GM19468 (cell line): ENCODE measurements around the gene FMO3.

Source experiments
- ATAC-seq: cut with Tn5 transposase; IDR thresholded peaks from one replicate; pipeline ENCODE4 v1.9.1; 2021; ENCODE audit warnings: mild to moderate bottlenecking, moderate library complexity, moderate number of reproducible peaks; ENCODE audit not compliant: unreplicated experiment; ENCODE audit errors: extremely low read depth

The FMO3 gene

DNA sequence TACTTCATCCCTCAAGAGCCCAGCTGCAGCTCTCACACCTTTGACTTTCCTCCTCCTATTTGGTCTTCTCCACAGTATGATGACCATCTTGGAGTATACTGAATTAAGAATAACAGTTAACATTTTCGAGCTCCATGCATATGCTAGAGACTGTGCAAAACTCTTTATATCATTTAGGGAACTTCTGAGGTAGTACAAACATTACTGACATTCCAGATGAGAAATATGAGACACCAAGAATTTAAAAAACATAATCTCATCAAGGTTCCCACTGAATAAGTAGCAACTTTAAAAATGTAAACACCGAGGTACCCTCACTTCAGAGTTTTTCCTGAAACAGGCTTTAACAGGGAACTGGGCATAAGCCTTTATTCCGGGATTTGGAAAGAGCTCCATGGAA lies 22.7 kb downstream of the FMO3 start:
- no peak for ATAC-seq

DNA sequence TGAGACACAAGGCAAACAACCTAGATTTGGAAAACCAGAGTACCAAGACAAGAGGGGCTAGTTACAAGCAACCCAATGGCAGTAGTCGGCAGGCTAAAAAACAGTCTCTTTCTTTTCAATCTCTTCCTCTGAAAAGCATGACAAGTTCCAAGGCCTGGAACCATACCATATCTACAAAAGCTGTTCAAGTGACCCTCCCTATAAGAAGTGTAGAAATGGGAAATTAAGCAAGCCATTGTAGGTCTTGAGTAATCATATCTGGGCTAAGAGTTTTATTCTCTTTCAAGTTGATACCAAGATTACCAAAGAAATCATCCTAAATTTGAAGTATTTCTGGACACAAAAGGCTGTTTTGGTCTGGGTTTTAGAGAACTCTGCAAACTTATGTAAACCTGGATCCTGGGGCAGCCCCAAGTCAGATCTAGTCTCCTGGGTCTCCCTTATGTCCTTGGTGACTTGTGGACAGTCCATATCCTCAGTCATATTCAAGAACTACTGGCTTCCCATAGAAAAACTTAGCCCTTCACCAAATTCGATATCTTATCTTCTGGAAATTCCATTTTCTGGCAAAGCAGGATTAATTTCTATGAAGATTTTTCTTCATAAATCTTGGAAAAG lies 24.7 kb downstream of the FMO3 start:
- no peak for ATAC-seq

DNA sequence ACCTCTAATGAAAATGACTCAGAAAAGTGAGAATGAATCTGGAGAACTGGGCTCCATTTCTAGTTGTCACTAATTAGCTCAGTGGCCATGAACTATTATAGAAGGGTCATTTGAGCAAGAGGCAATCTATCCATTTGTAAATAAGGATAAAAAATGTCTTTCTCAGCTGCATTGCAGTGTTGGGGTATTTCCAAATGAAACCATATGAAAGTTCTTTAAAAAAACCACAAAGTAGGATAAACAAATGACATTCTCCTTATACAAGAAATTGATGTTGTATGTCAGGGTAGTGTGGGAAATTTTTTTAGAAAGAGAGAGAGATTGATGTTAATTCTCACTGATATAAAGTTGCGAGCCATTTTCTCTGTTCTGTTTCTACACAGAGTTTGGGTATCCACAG lies 26.0 kb downstream of the FMO3 start:
- no peak for ATAC-seq

DNA sequence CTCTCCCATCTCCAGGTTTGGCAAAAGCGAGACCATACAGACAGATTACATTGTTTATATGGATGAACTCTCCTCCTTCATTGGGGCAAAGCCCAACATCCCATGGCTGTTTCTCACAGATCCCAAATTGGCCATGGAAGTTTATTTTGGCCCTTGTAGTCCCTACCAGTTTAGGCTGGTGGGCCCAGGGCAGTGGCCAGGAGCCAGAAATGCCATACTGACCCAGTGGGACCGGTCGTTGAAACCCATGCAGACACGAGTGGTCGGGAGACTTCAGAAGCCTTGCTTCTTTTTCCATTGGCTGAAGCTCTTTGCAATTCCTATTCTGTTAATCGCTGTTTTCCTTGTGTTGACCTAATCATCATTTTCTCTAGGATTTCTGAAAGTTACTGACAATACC lies 26.4 kb downstream of the FMO3 start:
- no peak for ATAC-seq

DNA sequence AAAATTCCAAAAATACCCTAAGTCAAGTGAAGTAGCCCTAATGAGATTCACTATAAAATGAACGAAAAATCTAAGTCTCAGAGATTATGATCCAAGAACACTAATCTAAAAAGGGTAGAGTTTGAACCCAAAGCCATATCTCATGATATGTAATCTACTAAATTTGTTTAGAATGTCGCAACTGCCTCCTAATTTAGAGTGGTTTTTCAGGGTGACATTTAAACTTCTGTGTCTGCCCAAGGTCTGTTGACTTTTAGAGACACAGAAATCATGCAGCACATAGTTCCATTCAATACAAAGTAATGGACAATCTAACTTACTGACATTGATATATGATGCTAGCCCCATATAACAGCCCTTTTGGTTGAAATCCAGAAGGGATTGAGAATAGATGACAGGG lies 28.9 kb downstream of the FMO3 start:
- ATAC-seq = no peak

DNA sequence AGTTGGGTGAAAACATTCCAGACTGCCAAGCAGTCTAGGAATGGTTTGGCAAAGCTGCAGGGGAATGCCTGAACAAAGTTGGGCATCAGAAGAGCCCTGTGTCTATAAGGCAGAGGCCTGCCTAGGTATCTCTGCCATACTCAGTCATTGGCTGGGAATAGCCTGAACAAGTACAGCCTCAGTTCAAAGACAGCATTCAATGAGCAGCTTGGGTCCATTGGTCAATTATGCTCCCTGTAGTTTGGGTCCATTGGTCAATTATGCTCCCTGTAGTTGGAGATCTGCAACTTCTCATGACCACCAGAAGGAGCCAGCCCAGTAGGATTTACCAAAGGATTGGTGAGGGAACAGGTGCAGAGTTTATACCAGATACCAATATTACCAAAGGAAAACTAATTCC lies 31.6 kb downstream of the FMO3 start:
- no peak for ATAC-seq

DNA sequence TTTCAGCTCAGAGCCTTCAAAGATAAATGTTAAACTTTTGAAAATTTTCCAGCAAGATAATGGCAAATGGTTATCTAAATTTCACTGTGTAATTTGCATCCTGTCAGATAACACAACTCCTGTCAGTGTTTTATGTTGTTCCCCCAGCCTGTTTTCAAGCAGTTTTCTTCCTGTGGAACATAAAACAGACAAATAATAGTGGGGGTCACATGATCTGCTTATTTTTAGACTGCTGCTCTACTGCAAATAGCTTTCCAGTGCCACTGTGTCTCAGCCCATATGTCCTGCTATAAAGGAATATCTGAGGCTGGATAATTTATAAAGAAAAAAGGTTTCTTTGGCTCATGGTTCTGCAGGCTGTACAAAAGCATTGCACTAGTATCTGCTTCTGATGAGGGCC lies 32.2 kb downstream of the FMO3 start:
- ATAC-seq = no peak

DNA sequence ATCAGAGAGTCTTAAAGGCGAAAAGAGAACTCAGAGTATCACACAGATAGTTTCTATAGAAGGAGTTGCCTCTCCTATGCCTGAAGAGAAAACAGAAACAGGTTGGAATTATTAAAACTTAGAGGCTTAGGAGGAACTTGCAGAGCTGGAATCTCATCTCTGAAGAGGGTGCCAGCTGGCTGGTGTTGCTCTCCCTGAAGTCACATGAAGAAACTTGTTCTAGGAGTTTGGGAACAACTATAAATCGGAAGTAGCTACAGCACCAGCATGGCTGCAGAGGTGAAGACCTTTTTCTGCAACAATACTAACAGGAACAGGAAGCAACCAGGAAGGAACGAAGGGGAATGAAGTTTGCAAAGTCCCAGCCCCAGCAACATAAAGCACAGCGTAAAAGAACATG lies 35.8 kb downstream of the FMO3 start:
- no peak for ATAC-seq

DNA sequence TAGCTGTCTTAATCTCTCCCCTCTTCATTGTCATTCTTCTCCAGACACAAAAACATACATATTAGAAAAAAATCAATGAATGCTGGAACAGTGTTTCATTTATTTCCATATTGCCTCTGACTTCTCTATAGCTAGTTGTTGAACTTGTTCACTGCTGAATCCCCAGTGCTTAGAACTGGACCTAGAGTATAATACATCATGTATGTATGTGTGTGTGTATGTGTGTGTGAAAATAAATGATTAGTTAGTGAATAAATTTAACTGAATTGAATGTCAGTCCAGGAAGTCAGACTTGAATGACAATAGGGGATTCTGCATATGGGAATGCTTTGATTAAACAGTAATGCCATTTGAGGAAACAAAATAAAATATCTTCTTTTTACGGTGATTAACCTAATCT lies 36.4 kb downstream of the FMO3 start:
- no peak for ATAC-seq

DNA sequence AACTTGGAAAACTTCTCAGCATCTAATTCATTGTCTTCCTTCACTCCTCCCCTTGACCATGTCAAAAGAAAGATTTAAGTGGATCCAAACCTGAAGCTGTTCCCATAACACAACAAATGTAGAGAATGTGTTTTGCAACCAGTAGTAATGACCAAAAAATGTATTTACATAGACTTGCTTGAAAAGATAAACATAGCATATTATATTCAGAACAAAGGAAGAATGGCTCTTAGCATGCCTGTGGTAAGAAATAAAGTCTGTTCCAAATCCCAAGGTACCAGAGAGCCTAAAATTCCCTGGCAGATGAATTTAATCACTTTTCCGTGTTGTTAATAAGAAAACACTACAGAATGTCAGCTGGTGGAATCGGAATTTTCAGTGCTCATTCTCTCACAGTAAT lies 36.8 kb downstream of the FMO3 start:
- ATAC-seq = no peak

DNA sequence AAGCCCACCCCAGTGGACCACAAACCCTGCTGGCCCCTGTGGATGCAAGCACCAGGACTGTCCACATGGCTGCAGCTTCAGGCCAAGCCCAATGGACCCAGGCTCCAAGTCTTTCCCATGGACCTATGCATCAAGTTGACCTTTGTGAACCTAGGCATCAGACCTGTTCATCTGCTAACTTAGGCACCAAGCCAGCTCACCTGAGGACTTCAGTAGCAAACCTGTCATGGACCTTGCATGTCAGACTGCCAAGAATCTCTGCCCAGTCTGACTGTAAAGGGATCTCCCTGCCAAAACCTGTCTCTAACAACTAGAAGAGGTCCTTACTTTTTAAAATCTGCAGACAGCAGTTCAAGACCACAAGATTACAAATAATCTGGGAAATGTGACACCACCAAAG lies 37.8 kb downstream of the FMO3 start:
- ATAC-seq = no peak

DNA sequence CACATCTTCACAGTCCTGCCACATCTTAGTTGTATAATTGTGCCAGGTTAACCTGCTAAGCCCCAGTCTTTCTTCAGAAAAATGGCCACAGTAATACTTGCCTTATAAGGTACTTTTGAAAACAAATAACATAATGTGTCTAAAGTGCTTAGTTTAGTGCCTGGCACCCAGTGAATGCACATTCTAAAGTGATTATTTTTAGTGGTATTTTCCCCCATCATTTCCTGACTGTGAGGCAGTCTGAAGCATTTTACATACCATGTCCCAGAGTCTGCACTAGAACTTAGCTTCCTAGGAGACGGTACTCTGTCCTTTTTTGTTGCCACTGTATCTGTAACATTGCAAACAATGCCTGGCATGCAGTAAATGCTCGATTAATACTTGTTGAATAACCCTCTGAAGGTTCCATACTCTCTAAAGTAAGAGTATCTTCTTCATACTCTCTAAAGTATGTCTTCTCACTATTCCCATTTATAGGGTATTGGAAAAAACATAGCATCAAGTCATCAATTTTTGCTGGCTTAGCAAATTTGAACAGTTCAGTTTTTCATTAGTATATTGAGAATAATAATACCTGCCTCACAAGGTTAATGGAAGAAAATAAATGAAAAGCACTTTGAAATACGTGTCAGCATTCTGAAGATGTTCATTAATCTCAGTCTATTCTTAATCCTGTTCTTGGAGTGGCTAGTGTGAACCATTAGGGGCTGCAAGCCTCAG lies 43.7 kb downstream of the FMO3 start:
- no peak for ATAC-seq

DNA sequence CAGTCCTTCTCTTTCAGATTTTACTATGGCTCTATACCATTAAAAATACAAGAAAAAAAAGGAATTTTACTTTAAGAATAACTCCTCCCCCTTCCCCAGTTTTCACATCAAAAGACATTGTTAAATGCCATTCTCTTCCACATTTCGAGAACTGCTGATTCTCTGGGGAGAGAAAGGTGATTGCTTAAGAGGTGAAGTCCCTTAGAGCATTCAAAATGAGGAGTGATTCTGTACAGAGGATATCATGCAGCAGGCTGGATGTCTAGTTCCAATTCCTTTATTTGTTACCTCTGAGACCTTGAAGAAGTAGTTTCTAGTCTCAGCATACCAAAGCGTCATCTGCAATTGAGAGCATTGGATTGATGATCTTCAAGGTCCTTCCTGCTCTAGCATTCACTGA lies 46.9 kb downstream of the FMO3 start:
- ATAC-seq = no peak

DNA sequence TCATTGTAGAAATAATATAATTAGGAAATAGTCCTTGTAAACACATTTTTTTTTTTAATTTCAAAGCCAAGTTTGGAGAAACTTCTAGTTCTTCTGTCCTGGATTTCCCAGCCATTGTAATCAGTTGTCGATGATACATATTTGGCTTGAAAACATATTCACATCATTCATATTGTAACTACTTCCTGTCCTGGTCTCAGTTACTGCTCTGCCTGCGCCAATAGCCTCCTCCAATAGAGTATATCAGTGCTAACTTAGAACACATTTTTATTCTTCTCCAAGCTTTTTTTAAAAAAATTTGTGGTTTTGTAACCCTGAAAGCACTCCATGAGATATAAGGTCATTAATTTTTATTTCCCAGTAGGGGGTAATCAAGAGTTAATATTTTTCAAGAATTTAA lies 48.3 kb downstream of the FMO3 start:
- ATAC-seq = no peak

DNA sequence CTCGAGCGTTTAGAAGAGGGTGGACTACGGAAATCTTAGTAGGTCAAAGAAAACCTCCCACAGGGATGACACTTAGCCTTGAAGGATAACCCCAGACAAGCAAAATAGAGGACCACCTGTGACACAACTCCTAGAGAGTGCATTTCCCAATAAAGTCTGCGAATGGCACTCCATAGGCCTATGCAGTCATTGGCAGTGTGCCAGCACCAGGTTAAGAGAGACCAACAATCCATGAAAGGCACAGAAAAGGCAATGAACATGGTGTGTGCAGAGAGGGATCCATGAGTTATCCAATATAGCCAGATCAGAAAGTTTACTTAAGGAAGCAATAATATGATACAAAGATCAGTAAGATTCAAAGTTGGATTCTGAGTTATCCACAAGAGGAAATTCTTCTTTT lies 49.2 kb downstream of the FMO3 start:
- ATAC-seq = no peak

DNA sequence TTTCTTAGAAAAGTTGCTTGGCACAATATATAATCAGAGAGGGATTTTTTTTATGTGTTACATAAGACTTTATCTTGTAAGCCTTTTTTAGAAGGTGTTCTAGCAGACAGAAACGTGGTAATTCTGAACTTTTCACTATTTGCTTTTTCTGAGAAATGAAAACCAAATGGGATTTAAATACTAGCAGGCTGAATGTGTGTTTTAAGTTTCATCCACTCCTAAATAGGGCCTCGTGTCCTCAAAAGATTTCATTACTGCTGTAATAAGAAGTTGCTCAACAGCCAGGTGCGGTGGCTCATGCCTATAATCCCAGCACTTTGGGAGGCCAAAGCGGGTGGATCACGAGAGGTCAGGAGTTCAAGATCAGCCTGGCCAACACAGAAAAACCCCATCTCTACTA lies 49.7 kb downstream of the FMO3 start:
- no peak for ATAC-seq

DNA sequence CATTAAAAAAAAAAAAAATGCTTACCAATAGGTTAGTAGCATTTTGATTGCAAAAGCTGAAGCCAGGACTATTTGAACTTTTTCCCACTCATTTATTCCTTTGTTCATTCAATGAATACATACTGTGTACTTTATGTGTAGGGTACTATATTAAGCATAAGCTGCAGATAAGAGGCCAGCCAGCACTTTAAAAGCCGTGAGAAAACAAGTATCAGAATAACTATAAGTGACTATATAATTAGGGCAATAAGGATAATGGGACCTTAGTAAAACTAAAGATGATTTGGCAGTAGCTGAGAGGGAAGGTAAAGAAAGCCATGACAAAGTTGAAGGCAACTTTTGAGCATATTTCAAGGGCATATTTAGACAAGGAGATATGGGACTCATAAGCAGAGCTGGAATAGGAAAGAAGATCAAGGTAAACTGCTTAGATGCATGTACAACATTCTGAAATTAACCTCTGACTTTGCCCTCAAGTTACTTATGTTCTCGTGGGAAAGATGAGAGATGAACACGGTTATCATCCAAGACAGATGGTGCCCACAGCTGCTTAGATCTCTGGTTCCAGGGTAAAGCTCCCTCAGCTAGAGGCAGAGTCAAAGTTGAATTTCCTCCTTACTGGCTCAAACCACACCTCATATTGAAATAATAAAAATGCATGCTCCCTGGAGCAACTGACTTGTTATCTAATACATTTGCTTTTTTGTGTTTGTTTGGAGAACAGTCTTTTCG lies 50.4 kb downstream of the FMO3 start:
- ATAC-seq = no peak

DNA sequence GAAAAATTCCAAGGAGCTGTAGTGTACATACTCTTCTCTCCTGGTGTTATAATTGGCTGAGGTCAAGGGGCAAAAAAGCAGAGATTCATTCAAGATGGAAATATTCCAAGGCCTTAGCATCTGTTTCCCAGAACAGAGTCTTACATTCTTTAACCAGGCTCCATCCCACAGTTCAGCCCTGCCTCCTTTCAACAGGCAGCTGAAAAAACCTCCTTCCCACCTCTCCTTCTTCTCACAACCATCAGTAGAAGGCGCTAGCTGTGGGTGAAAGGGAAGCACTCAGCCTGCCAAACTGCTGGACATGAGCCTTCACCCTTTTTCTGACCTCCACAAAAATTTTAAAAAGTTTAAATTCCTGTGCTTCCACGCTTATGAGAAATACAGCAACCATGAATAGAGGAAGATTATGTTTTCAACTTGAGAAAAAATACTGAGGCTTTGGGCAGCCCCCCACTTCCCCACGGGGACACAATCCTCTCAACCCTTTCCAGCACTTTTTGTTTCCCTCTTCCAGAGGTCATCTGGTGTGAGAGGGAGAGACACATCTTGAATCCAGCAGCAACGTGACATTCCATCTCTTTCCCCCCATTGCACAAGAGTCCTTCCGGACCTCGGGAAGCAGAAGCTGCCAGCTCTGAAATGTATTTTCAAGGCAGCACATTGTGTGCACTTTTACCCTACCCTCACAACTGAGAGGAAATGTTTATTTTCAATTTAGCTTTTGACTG lies 51.1 kb downstream of the FMO3 start:
- ATAC-seq = no peak

DNA sequence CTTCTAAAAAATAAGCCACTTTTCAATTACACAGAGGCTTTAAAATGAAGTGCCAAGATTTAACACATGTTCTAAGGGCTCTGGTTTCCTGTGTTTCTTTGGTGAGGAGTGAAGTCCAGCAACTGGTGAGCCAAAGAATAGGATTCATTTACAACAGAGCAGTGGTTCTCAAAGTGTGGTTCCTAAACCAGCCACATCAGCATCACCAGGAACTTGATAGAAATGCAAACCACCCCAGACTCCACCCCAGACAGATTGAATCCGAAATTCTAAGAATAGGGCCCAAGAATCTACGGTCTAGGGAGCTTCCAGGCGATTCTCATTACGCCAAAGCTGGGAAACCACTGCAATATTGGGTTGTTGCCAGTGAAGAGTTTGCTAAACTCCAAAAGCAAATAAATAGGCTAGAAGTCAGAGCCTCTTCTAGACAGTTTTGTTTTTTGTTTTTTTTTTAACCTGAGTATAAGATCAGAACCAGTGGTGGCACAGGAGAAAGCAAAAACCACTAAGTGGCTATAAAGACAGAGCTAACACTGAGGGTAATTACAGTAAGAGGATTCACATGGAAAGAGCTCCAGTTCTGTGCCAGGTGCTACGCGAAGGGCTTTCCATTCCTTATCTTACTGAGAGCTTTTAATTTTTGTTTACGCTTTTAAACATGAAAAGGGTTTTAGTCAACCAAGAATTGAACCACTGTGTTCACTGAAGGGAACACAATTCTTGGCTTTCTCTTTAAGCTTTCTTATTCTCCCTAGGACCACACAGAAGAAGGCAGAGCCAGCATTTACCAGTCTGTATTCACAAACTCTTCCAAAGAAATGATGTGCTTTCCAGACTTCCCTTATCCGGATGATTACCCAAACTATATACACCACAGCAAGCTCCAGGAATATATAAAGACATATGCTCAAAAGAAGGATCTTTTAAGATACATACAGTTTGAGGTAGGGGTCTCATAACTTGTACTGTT lies 52.0 kb downstream of the FMO3 start:
- no peak for ATAC-seq

DNA sequence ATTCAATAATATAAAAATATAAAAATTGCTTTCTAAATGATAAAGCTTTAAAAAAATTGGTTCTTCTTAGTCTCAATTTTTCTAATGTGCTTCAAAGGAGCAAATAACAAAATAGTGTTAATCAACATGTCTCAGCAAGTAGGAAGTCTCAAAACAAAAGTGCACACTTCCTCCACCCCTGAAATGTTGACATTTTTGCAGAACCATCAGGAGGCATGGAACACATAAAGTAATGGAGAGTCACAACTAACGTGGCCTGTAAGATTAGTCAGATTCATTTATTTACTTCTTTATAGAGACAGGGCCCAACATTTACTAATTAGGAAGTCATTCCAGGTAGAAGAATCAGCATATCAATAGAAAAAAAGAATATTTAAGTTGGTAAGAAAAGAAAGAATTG lies 59.5 kb downstream of the FMO3 start:
- no peak for ATAC-seq
